AG09319 (cell line): Measurements from ENCODE around the gene EGR4.

ENCODE experiments used
- DNase-seq: peaks from one replicate; pipeline ENCODE4 v3.0.0-alpha.2; 2010; ENCODE audit warnings: low read depth; ENCODE audit errors: extremely low read depth
- CTCF ChIP-seq: IDR thresholded peaks from 2 replicates; pipeline ENCODE4 v1.5.1; 2011; ENCODE audit warnings: low read depth, mild to moderate bottlenecking, inconsistent platforms, low read length, moderate library complexity

Gene EGR4

GRCh38 chr2:73258186-73258912 is 35.0 kb downstream of the EGR4 start:
- no peak for DNase-seq
- TF ChIP-seq CTCF: no peak

- no peak for DNase-seq
- no peak for TF ChIP-seq CTCF
These were observed 35.8 kb downstream of the EGR4 start for GRCh38 chr2:73257425-73258125.

GRCh38 chr2:73257021-73257420 is 36.3 kb downstream of the EGR4 start:
- no peak for TF ChIP-seq CTCF
- DNase-seq: no peak

GRCh38 chr2:73256618-73256922 is 36.8 kb downstream of the EGR4 start:
- TF ChIP-seq CTCF: no peak
- DNase-seq: no peak

GRCh38 chr2:73255907-73256617 is 37.3 kb downstream of the EGR4 start:
- TF ChIP-seq CTCF: no peak

GRCh38 chr2:73255007-73255644 is 38.2 kb downstream of the EGR4 start:
- no peak for TF ChIP-seq CTCF
- no peak for DNase-seq

More at GRCh38 chr2:73255907-73256617, 37.3 kb downstream of the EGR4 start:
- DNase-seq: no peak
